Amniotic stem cell (primary cell): ENCODE results near the gene ADAM12.

Experiments used
- DNase-seq: peaks from one replicate; lab custom pipeline; 2025; lab: John Stamatoyannopoulos, UW

ADAM12 gene, protein sequence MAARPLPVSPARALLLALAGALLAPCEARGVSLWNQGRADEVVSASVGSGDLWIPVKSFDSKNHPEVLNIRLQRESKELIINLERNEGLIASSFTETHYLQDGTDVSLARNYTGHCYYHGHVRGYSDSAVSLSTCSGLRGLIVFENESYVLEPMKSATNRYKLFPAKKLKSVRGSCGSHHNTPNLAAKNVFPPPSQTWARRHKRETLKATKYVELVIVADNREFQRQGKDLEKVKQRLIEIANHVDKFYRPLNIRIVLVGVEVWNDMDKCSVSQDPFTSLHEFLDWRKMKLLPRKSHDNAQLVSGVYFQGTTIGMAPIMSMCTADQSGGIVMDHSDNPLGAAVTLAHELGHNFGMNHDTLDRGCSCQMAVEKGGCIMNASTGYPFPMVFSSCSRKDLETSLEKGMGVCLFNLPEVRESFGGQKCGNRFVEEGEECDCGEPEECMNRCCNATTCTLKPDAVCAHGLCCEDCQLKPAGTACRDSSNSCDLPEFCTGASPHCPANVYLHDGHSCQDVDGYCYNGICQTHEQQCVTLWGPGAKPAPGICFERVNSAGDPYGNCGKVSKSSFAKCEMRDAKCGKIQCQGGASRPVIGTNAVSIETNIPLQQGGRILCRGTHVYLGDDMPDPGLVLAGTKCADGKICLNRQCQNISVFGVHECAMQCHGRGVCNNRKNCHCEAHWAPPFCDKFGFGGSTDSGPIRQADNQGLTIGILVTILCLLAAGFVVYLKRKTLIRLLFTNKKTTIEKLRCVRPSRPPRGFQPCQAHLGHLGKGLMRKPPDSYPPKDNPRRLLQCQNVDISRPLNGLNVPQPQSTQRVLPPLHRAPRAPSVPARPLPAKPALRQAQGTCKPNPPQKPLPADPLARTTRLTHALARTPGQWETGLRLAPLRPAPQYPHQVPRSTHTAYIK

DNA sequence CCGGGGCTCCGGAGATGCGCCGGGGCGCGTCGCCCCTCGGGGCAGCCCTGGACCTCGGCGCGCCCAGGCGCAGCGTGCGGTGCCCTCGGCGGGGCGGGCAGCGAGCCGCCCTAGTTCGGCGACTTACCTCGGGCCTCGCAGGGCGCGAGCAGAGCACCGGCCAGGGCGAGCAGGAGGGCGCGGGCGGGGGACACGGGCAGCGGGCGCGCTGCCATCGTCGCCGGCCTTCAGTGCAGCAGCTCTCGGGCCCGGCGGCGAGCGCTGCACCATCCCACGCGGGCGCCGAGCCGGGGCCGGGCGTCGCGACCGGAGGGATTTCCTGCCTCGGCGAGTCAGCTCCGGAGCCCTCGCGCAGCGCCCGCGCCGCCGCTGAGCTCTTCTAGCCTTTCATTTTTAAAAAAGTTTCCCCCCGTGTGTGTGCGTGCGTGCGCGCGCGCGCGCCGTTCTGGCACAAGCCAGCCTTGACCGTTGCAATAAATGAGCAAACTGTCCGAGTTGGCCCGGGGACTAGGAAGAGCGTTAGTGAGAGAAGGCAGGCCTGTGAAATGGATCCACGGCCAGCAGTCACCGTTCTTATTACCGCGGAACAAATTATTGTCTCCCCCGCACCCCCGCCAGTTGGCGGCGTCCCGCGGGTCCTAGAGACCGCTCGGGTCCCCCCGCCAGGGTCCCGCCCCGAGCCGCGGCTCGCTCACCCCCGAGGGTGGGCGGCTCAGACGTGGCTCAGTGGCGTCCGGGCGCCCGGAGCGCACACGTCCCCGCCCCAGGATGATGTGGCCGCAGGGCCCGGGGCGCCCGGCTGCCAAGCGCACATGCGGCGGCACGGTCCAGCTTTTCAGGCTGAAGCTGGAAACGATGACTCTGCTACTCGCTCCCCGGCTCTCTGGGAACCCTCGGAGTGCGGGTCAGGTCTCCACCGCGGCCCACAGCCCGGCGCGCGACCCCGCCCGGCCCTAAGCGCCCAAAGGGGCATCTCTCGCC, at the start of gene ADAM12:
TSS of gene ADAM12 (minus strand) at position 547 of the 981 bp plus-strand sequence. CDS start at position 215, 332 bp downstream.
- peak; percentile 27 for DNase-seq

DNA sequence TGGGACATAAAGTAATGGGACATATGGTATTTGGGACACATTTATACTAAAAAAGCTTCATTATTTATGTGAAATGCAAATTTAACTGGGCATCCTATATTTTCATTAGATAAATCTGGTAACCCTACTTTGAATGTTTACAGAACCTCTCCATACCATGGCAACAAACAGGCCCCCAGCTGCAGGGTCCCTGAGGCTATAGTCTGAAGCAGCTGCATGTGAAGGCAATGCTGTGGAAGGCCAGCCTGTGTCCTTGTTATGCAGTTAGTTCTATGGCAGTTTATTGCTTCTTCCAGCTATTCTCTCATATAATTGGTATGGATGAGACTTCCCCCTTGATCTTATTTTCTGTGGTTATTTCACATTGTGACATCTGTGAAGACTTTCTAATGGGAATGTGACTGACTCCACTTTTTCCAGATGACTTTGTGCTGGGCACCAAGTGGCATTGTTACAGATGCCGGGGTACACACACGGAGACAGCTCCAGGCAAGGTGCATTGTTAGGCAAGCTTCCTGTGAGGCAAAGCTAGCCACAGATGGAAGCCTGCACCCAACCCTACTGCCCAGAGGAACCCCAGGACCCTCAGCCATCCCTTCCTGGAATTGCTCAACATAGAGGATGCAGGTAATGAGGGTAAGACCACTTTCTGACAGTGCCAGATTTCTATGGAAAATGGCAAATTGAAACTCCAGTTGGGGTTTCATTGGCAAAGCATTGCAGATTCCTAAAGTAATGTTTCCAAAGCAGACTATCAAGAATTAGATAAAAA, 49.5 kb upstream of the ADAM12 start:
- no peak for DNase-seq

DNA sequence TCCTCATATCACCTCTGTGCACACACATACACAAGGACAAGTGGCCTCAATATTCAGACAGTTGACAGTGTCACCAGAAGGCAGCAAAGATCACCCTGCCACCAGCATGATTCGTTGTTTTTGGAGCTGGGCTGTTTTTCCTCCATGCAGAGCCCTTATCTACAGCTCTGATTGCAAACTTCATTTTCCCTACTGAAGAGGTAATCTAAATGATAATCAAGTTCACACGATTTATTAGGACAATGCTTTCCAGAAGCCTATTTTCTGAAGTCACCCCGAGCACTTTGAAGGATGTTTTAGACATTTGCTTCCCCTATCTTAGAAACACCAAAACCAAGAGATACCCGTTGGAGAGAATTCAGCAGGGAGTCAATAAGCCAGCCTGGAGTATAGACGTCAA, 46.0 kb upstream of the ADAM12 start:
- DNase-seq = no peak

DNA sequence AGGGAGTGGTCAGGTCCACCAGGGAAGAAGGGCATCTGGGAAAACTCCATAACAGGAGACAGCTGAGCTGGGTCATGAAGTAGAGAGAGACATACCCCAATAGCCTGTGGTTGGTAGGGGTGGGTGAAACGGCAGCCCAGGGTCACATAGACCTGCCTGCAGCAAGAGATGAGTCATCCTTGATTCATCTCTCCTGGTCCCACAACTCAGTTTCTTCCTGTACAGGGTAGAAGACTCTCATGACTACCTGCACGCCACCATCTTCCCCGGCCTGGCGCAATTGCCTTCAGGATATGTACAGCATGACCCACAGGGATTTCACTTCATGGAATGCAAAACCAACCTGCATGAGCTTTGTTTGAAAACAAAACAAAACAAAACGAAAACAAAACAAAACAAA, 45.1 kb upstream of the ADAM12 start:
- no peak for DNase-seq

DNA sequence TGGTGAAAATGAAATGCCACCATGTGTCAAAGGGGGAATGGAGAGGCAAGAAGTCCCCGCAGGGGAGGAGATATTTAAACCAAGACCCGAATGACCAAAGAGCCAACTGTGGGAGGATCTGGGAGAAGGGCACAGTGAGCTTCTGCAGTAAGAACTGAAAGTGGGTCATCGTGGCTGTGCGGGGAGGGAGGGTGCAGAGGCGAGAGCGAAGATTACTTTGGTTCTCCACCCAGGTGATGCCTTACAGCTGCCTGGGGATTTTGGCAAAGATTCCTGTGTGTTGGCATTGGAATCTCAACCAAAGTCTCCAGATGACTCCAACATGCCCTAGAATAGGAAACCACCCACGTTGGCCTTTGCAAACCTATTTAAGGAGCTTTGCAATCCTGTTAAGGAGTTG, 44.2 kb upstream of the ADAM12 start:
- no peak for DNase-seq

DNA sequence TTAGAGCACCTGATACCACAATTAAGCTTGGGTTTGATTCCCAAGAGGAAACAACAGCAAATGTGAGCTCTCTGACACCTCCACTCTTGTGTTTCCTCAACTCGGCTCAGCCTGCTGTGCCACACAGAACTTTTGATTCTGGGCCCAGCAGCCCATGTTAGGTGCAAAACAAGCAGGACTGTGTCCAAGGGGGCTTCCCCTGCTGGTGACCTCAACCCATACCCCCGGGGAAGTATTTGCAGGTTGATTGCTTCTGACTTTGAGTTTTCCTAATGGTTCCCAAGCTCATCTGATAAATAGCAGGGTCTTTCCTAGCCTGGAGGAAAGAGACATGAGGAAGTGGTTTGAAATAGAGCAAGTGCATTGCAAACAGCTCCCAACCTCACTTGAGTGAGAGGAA, 43.5 kb upstream of the ADAM12 start:
- DNase-seq = no peak

DNA sequence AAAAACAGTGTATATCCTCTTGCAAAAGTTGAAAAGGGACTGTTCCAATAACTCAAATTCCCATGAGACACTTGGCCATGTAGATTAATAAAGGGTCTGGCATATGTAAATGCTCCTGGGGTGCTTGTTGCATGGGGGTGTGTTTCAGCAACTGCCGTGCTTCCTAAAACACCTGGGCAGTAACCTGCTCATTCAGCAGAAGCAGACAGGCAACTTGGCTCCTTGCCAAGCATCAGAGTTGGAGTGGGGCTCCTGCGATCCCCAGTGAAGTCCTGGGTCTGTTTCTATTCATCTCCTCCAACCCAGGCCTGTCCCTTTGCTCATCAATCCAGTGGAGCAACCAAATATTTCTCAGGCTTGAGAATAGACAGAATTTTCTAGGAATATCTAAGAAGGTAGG, 42.2 kb upstream of the ADAM12 start:
- DNase-seq = no peak

DNA sequence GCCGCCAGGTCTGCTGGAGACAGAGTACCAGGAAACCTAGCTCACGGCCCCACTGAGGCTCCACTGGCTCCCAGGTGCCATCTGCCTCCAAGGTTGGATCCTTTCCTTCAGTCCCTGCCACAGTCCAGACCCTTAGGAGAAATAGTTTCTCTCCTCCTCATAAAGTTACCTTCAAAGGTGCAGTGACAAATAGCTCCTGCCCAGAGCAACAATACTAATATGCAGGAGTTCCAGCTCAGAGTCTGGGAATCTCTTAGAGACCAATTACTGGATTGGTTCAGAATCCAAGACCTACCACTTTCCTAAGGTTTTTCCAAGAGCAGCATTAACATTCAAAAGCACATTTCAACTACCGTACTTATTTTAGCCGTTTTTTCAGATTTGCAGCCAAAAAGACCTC, 41.0 kb upstream of the ADAM12 start:
- DNase-seq = no peak

DNA sequence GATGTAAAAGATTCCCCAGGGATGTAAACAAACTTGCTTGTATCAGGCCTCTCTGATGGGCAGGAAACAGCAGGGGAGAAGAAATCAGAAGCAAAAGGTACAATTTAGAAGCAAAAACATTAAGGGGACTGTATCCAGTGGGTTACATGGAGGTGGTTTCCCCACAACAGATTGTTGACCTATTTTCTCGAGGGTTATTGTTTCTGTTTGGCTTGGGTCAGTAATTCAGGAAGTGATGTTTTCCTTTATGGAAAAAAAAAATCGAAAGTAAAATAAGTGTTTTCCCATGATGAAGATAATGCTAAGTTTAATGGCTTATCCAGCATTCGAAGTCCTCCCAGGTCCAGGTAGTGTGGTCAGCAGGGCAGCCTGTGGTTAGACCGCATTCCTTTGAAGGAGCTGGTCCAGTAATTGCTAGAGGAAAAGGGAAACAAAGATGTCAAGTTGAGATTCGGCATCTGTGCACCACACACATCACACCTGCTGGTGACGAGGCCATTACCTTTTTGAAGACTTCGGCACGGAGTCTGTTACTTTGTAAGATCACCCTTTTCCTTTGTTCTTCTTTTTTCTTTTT, 37.3 kb upstream of the ADAM12 start:
- DNase-seq = no peak

DNA sequence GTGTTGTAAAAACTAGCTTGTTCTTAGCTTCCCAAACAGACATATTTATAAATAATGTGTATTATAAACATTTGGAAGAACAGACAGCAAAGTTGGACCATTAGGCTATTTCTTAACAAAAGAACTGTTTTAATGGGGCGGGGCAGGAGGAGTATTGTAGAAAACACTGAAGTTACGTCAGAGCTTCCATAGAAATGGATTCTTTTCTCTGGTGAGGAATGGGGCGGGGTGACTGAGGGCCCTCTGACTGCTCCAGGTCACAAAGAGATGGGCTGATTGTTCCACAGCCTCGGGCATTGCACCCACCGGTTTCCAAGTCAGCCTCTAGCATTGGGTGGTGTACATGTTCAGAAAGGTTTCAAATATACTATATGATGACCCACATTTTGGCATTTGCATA, 36.8 kb upstream of the ADAM12 start:
- no peak for DNase-seq

DNA sequence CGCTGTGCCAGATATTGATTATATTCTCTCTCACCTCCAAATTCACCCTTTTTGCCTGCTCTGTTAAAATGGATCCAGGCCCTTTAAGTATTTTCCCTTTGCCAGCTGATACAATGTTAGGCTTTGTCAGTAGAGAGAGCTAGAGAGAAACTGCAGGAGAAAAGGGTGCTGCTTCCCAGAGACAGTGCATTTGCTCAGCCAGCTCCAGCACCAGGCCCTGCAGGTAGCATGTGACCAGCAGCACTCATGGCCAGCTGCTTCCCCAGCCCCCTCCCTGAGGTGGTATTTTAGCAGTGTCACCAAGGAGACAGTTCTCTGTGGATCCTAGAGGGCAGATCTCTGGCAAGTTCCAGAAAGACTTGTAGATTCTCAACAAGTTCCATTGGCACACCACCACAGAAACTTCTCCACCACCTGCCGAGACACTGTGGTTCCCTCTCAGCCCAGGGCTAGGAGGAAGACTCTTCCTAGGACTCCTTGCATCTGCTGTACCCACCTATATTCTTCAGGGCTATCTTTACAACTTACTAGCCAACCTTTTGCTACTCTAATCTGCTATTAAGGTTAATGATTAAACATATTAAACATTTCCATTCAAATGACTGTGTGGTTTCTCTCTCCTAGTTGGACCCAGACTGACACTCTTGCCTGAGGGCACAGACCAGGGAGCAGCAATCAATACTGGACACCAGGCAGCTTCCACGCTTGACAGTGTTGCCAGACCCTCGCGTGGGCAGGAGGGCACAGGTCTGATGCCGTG, 35.6 kb upstream of the ADAM12 start:
- no peak for DNase-seq

DNA sequence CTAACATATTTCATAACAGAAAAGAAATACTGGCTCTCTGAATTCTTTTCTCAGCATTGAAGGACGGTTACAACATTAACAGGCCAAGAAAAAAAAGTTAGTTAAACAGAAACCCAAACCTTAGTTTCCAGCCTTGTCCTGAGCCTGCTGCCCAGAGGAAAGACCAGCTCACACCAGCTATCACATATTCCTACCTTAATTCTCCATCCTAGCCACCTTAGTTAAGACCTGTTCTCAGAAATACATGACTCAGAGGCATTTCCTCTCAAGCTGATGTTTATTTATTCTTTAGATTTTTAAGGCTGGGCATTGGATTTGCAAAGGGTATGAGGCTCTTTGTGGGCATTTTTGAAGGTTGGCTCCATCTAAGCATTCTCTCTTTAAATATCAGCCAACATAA, 34.3 kb upstream of the ADAM12 start:
- DNase-seq = no peak

DNA sequence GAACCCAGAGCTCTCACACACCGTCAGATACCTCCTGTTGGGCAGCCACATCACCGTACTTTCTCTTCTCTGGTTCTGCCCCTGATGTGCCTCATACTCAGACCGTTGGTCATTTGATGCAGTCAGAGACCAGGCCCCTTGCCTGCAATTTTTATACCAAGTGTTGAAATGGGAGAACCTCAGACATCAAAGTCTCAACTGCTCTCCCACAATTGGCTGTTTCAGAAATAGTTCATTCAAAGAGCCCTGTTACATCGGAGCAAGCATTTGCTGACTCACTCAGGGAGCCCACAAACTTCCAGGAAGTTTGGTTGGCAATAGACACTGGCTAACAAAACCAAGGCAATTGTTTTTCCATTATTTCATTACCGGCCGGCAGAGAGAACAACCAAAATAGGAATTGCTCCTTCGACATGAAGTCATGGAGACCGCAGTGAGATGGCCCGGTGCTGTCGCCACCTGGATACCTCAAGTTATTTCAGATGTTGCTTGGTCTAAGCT, 33.5 kb upstream of the ADAM12 start:
- DNase-seq = peak; percentile 97

DNA sequence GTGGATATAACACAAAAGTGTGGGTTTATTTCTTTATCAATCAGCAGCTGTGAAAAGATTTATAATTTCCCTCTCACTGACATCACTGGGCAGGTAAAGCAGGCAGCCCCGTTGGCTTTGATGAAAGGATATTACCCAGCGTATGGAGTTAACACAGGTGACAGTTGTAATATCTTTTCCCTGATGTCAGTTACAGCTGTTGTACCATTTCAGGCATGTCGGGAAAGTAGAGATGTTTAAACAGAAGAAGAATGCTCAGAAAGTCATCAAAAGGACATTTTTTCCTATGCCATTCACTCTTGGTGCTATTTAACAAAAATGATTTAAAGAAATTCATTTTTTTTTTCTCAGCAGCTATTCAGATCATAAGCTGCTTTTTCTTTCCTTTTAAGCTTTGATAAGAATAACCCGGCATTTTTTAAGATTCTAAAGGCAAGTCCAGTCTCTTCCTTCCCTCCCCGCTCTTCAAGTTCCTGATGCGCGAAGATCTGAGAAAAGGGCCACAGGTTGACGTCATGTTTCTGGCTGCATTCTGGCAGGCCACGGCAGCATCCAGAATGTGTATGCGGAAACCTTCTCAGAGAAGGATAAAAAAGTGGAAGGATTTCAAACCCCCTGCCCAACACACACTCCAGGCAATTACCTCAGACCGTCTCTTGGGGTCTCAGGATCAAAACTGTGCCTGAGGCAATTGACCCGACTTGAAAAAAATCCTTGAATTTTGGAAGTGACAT, 32.5 kb upstream of the ADAM12 start:
- DNase-seq = no peak

DNA sequence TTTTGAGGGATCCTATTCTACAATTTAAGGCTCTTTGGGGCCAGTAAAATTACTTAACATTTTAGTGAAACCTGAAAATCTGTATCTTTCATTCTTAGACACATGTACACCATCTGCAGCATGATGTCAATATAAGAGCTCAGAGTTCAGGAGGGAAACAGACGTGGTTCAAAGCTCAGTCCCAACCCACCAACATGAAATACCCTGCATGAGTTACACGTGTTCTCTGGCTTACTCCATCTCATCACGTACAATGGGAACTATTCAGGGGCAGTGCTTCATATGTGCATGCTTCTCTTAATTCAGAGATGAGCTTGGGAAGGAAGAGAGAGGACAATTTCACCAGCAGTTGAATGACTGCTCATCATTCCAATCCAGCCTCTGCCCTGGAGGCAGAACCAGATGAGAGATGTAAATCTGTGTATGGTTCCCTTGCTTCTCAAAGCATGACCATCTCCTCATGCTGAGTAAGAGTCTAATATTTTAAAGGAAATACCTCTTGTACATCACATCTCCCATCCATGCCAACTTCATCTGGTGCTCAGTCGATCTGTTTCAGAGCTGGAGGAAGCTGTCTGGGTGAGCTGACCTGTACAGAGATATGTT, 29.0 kb upstream of the ADAM12 start:
- no peak for DNase-seq

DNA sequence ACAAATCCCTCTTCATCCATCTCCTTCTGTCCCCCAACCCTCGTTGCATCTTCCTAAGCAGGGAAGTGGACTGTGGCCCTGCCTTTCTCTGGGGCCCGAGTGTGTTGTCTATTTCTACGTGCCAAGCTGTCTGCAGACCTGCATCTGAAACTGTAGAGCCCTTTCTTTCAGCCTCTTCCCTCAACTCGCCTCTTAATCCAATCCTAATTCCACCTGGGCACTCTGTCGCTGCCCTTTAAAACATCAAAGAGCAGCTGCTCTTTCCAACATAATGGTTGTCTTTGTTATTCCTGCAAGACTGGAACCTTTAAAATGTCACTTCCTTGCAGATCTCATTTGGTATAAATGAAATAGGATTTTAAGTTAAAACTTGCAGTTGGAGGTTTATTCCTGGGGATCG, 21.5 kb upstream of the ADAM12 start:
- DNase-seq = no peak

DNA sequence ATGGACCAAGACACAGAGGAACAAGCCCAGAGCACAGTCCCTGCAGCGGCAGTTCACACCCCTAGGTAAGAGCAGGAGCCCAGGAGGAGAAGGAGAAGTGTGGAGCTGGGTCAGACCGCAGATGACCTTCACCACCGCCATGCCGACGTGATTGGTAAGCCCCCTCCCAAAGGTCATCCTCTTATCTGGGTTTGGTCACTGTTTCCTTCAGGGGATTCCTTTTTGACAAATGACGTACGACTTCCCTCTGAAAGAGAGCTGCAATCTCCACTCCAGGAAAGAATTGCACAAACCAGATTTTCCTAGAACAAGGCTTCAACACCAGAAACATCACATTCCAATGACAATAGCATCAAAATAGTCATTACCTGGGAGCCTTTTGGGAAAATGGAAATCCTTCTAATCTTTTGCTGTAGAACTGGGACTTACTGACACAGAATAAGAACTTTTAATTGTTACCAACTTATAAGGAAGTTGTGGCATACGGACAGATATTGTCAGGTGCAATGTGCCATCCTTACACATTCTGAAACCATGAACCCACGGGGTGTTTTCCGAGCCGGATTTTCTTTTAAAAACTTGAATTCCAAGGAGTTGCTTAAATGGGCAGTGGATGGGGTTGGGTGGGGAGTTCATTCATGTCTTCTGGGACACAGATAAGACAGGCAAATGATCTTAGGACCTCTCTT, 20.8 kb upstream of the ADAM12 start:
- DNase-seq = no peak

DNA sequence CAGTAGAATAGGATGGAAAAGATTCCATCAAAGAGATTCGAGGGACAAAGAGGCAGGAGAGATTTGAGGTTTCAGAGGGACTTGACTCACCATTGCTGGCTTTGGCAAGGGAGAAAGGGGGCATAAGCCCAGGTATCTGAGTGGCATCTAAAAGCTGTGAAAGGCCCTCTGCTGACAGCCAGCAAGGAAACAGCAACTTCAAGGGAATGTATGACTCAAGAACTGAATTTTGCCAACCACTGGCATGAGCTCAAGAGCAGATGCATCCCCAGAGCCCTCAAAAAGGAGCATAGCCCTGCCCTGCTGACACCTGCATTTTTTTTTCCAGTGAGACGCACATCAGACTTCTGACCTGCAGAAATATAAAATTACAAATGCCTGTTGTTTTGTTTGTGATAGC, 19.6 kb upstream of the ADAM12 start:
- no peak for DNase-seq
